IPS-18a (cell line): ENCODE data around the gene CNOT1.

Source experiments
- H3K27ac ChIP-seq: one replicate; pipeline ENCODE4 v1.5.1; 2013; ENCODE audit warnings: low read length
- H3K27me3 ChIP-seq: one replicate; pipeline ENCODE4 v1.6.1; 2013; ENCODE audit warnings: mild to moderate bottlenecking, low read length; ENCODE audit not compliant: control insufficient read depth, insufficient read depth
- H3K36me3 ChIP-seq: one replicate; pipeline ENCODE4 v1.6.1; 2013; ENCODE audit warnings: low read depth, low read length; ENCODE audit not compliant: control insufficient read depth
- H3K4me1 ChIP-seq: one replicate; pipeline ENCODE4 v1.6.1; 2013; ENCODE audit warnings: low read depth, low read length; ENCODE audit not compliant: control insufficient read depth
- H3K4me3 ChIP-seq: one replicate; pipeline ENCODE4 v1.5.1; 2013; ENCODE audit warnings: low read length
- H3K9ac ChIP-seq: one replicate; pipeline ENCODE4 v1.6.1; 2013; ENCODE audit warnings: mild to moderate bottlenecking, low read length, moderate library complexity
- H3K9me3 ChIP-seq: one replicate; pipeline ENCODE4 v1.6.1; 2013; ENCODE audit warnings: low read depth, low read length; ENCODE audit not compliant: control insufficient read depth

The CNOT1 gene

GRCh38 chr16:58536278-58536677, 93.3 kb downstream of the CNOT1 start:
- peaks cover 95% of the 10 kb centered on the region for H3K36me3 ChIP-seq
- no peaks in the 10 kb centered on the region for H3K27me3 ChIP-seq
- no peak overlapping the region for H3K27ac ChIP-seq
- no peaks in the 10 kb centered on the region for H3K4me1 ChIP-seq
- H3K9me3 ChIP-seq, result no peaks in the 10 kb centered on the region
- H3K9ac ChIP-seq, result no peak overlapping the region
- H3K4me3 ChIP-seq, result no peak overlapping the region

GRCh38 chr16:58535100-58535499, 94.5 kb downstream of the CNOT1 start:
- Histone ChIP-seq H3K27me3 (no peaks in the 10 kb centered on the region), H3K9ac (no peak overlapping the region)

GRCh38 chr16:58533751-58534470, 95.7 kb downstream of the CNOT1 start:
- peaks cover 96% of the 10 kb centered on the region for H3K36me3 ChIP-seq
- no peak overlapping the region for H3K27ac ChIP-seq
- H3K4me3 ChIP-seq, result no peak overlapping the region
- no peaks in the 10 kb centered on the region for H3K9me3 ChIP-seq
- H3K27me3 ChIP-seq, result no peaks in the 10 kb centered on the region
- no peaks in the 10 kb centered on the region for H3K4me1 ChIP-seq
- H3K9ac ChIP-seq, result no peak overlapping the region

More at GRCh38 chr16:58535100-58535499, 94.5 kb downstream of the CNOT1 start:
- Histone ChIP-seq H3K4me3 (no peak overlapping the region), H3K9me3 (no peaks in the 10 kb centered on the region), H3K36me3 (peaks cover 96% of the 10 kb centered on the region), H3K4me1 (no peaks in the 10 kb centered on the region), H3K27ac (no peak overlapping the region)

- Histone ChIP-seq H3K4me3 (no peak overlapping the region), H3K27ac (no peak overlapping the region), H3K4me1 (no peaks in the 10 kb centered on the region), H3K27me3 (no peaks in the 10 kb centered on the region), H3K9ac (no peak overlapping the region), H3K36me3 (peaks cover 94% of the 10 kb centered on the region), H3K9me3 (no peaks in the 10 kb centered on the region)
Observed at GRCh38 chr16:58532414-58532813, 97.2 kb downstream of the CNOT1 start.

GRCh38 chr16:58530179-58530578, 99.4 kb downstream of the CNOT1 start:
- Histone ChIP-seq H3K4me3 (no peak overlapping the region), H3K36me3 (peaks cover 91% of the 10 kb centered on the region), H3K4me1 (no peaks in the 10 kb centered on the region), H3K9me3 (no peaks in the 10 kb centered on the region), H3K27ac (no peak overlapping the region), H3K9ac (no peak overlapping the region), H3K27me3 (no peaks in the 10 kb centered on the region)

GRCh38 chr16:58519707-58520106, 109.9 kb downstream of the CNOT1 start:
- H3K9ac ChIP-seq, result no peak overlapping the region
- no peaks in the 10 kb centered on the region for H3K9me3 ChIP-seq
- H3K4me3 ChIP-seq, result no peak overlapping the region
- H3K27me3 ChIP-seq, result no peaks in the 10 kb centered on the region
- peaks cover 3% of the 10 kb centered on the region for H3K4me1 ChIP-seq
- H3K27ac ChIP-seq, result no peak overlapping the region
- peaks cover 77% of the 10 kb centered on the region for H3K36me3 ChIP-seq

- Histone ChIP-seq H3K27ac (no peak overlapping the region), H3K9ac (no peak overlapping the region), H3K36me3 (peaks cover 69% of the 10 kb centered on the region), H3K9me3 (no peaks in the 10 kb centered on the region), H3K4me3 (no peak overlapping the region), H3K4me1 (peaks cover 3% of the 10 kb centered on the region), H3K27me3 (no peaks in the 10 kb centered on the region)
Observed at GRCh38 chr16:58518980-58519368, 110.7 kb downstream of the CNOT1 start.

- H3K9me3 ChIP-seq, result no peaks in the 10 kb centered on the region
- H3K4me3 ChIP-seq, result no peak overlapping the region
- H3K27me3 ChIP-seq, result no peaks in the 10 kb centered on the region
- H3K9ac ChIP-seq, result no peak overlapping the region
- H3K4me1 ChIP-seq, result peaks cover 3% of the 10 kb centered on the region
- H3K36me3 ChIP-seq, result peaks cover 63% of the 10 kb centered on the region
- H3K27ac ChIP-seq, result no peak overlapping the region
Observed at GRCh38 chr16:58518083-58518979, 111.3 kb downstream of the CNOT1 start.

- Histone ChIP-seq H3K9ac (no peak overlapping the region), H3K36me3 (peaks cover 52% of the 10 kb centered on the region), H3K4me3 (peak overlapping the region; percentile 91), H3K27ac (no peak overlapping the region), H3K4me1 (peaks cover 3% of the 10 kb centered on the region), H3K27me3 (no peaks in the 10 kb centered on the region), H3K9me3 (no peaks in the 10 kb centered on the region)
Observed at GRCh38 chr16:58516768-58517107, 112.9 kb downstream of the CNOT1 start.

GRCh38 chr16:58515871-58516767, 113.5 kb downstream of the CNOT1 start:
- H3K27me3 ChIP-seq, result no peaks in the 10 kb centered on the region
- peaks cover 3% of the 10 kb centered on the region for H3K4me1 ChIP-seq
- peak overlapping the region; percentile 92 for H3K9ac ChIP-seq
- peaks cover 47% of the 10 kb centered on the region for H3K36me3 ChIP-seq
- peak overlapping the region; percentile 91 for H3K4me3 ChIP-seq
- no peaks in the 10 kb centered on the region for H3K9me3 ChIP-seq
- no peak overlapping the region for H3K27ac ChIP-seq
